ENCODE measurements around the gene TSPAN5. TPM values are rescaled to one million over a fixed set of nuclear protein-coding genes. Genes with fewer than 3 reads are reported as not detected.
"Not testable (repeated sequence)": the region's sequence is repeated elsewhere in the genome, so short reads cannot be mapped to it uniquely, and the experiment has no call there.

TSPAN5 gene
- total and polyA plus RNA-seq, 9 donors = 12.7 to 23.4 (median 14.7) TPM

- no CpG with 5 or more reads among the region's 3 CpGs for WGBS (ENCODE audit: insufficient coverage)
- no peaks in the 10 kb centered on the region for H3K27me3 ChIP-seq (ENCODE audit: control insufficient read depth, insufficient read depth, low read length)
- H3K36me3 ChIP-seq (ENCODE audit: control insufficient read depth, insufficient read depth, low read length) = peaks cover 15% of the 10 kb centered on the region
- H3K27ac ChIP-seq (ENCODE audit: low read length) = no peak overlapping the region
- no peaks in the 10 kb centered on the region for H3K4me1 ChIP-seq (ENCODE audit: control insufficient read depth, insufficient read depth, low read length)
- no peaks in the 10 kb centered on the region for H3K9me3 ChIP-seq (replicated peaks; ENCODE audit: control insufficient read depth, low read depth, low read length)
- no peak overlapping the region for H3K4me3 ChIP-seq (ENCODE audit: low read length)
- no peak for DNase-seq
These were observed 184.0 kb downstream of the TSPAN5 start for GRCh38 chr4:98474408-98474844.

DNA sequence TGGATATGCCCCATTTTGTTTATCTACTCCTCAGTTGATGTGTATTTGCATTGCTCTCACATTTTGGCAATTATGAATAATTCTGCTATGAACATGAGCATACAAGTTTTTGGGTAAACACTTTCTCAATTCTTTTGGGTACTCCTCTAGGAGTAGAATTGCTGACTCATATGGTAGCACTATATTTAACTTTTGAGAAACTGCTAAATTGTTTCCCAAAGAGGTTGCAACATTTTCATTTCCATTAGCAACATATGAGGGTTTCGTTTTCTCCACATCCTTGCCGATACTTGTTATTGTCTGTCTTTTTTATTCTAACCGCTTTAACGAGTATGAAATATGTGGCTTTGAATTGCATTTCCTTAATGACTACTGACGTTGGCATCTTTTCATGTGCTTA lies 185.4 kb downstream of the TSPAN5 start:
- no CpG with 5 or more reads among the region's 5 CpGs for WGBS (ENCODE audit: insufficient coverage)

DNA sequence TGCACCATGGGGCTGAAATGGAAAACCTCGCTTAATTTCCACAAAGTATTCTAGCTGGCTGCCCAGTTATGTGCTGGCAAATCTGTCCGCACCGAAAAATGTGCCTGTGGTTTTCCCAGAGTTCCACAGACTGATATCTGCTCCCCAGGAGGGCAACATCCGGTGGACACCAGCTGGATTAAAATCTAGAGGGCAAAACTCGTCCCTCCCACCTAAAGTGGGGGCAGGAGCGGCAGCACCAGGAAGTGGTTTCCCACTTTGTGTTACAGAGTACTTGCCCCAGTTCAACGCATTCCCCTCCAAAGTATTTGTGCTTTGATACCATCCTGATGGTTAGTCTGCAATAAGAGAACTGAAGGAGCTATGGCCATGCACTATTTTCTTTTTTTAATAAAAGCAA lies 187.6 kb downstream of the TSPAN5 start:
- no peak overlapping the region for H3K4me3 ChIP-seq (ENCODE audit: low read length)
- 90% methylated on average over 4 of the region's 7 CpGs for WGBS (ENCODE audit: insufficient coverage)
- H3K27me3 ChIP-seq (ENCODE audit: control insufficient read depth, insufficient read depth, low read length) = no peaks in the 10 kb centered on the region
- no peak overlapping the region for H3K27ac ChIP-seq (ENCODE audit: low read length)
- H3K36me3 ChIP-seq (ENCODE audit: control insufficient read depth, insufficient read depth, low read length) = peaks cover 5% of the 10 kb centered on the region
- no peaks in the 10 kb centered on the region for H3K9me3 ChIP-seq (replicated peaks; ENCODE audit: control insufficient read depth, low read depth, low read length)
- no peak for DNase-seq
- H3K4me1 ChIP-seq (ENCODE audit: control insufficient read depth, insufficient read depth, low read length) = peaks cover 10% of the 10 kb centered on the region

More for the DNA sequence above, 185.4 kb downstream of the TSPAN5 start:
- no peak for DNase-seq
- no peak overlapping the region for H3K4me3 ChIP-seq (ENCODE audit: low read length)
- H3K27ac ChIP-seq (ENCODE audit: low read length) = no peak overlapping the region
- H3K36me3 ChIP-seq (ENCODE audit: control insufficient read depth, insufficient read depth, low read length) = peaks cover 11% of the 10 kb centered on the region
- no peaks in the 10 kb centered on the region for H3K27me3 ChIP-seq (ENCODE audit: control insufficient read depth, insufficient read depth, low read length)
- no peaks in the 10 kb centered on the region for H3K9me3 ChIP-seq (replicated peaks; ENCODE audit: control insufficient read depth, low read depth, low read length)
- H3K4me1 ChIP-seq (ENCODE audit: control insufficient read depth, insufficient read depth, low read length) = peaks cover 7% of the 10 kb centered on the region

DNA sequence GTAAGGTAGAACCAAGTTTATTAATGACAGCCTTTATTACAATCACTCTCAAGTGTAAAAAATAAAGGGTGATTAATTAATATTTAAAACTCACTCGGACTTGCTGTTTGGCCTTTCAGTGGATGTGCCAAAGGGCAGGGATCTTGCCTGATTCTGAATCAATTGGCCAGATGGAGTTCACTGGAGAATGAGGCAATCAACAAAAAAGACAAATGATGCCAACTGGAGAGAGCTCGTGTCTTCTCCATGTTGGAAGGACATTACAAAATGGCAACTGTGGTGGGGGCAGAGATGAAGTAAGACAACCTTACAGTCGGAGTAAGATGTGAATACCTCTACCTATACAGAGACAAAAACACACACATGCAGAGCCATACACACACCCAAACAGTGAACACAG lies 188.0 kb downstream of the TSPAN5 start:
- 89% methylated on average over 1 of the region's 3 CpGs for WGBS (ENCODE audit: insufficient coverage)
- Histone ChIP-seq H3K9me3 (replicated peaks; ENCODE audit: control insufficient read depth, low read depth, low read length) (no peaks in the 10 kb centered on the region), H3K27ac (ENCODE audit: low read length) (no peak overlapping the region), H3K27me3 (ENCODE audit: control insufficient read depth, insufficient read depth, low read length) (no peaks in the 10 kb centered on the region), H3K36me3 (ENCODE audit: control insufficient read depth, insufficient read depth, low read length) (peaks cover 5% of the 10 kb centered on the region), H3K4me3 (ENCODE audit: low read length) (no peak overlapping the region), H3K4me1 (ENCODE audit: control insufficient read depth, insufficient read depth, low read length) (peaks cover 10% of the 10 kb centered on the region)
- no peak for DNase-seq

DNA sequence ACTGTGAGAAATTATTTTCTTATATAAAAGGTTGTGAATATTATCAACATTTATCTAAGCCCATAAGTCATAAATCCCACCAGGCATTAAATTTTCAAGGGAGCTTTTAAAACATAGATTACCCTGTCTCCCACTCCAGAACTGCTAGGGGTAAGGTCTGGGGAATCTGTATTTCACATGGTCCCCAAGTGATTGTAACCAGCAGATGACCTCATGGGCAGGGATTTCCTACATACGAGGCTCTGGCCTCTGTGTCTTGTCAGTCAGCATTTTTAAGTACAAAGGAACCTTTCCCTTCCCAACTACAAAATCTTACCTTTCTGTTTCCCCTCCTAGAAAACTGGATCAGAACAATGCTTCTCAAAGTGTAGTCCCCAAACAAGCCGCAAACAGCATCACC lies 188.6 kb downstream of the TSPAN5 start:
- H3K27me3 ChIP-seq (ENCODE audit: control insufficient read depth, insufficient read depth, low read length) = no peaks in the 10 kb centered on the region
- no peaks in the 10 kb centered on the region for H3K9me3 ChIP-seq (replicated peaks; ENCODE audit: control insufficient read depth, low read depth, low read length)
- H3K4me1 ChIP-seq (ENCODE audit: control insufficient read depth, insufficient read depth, low read length) = peaks cover 10% of the 10 kb centered on the region
- H3K4me3 ChIP-seq (ENCODE audit: low read length) = no peak overlapping the region
- H3K27ac ChIP-seq (ENCODE audit: low read length) = no peak overlapping the region
- H3K36me3 ChIP-seq (ENCODE audit: control insufficient read depth, insufficient read depth, low read length) = peaks cover 5% of the 10 kb centered on the region
- WGBS (ENCODE audit: insufficient coverage) = 56% methylated on average over 2 of the region's 2 CpGs
- DNase-seq = peak; percentile 27

GRCh38 chr4:98468709-98469108 lies 189.7 kb downstream of the TSPAN5 start:
- Histone ChIP-seq H3K9me3 (replicated peaks; ENCODE audit: control insufficient read depth, low read depth, low read length) (no peaks in the 10 kb centered on the region), H3K27me3 (ENCODE audit: control insufficient read depth, insufficient read depth, low read length) (no peaks in the 10 kb centered on the region), H3K4me3 (ENCODE audit: low read length) (no peak overlapping the region), H3K4me1 (ENCODE audit: control insufficient read depth, insufficient read depth, low read length) (peaks cover 10% of the 10 kb centered on the region), H3K36me3 (ENCODE audit: control insufficient read depth, insufficient read depth, low read length) (peaks cover 5% of the 10 kb centered on the region), H3K27ac (ENCODE audit: low read length) (peak overlapping the region; percentile 59)
- DNase-seq = peak; percentile 75
- WGBS (ENCODE audit: insufficient coverage) = 10% methylated on average over 2 of the region's 6 CpGs

DNA sequence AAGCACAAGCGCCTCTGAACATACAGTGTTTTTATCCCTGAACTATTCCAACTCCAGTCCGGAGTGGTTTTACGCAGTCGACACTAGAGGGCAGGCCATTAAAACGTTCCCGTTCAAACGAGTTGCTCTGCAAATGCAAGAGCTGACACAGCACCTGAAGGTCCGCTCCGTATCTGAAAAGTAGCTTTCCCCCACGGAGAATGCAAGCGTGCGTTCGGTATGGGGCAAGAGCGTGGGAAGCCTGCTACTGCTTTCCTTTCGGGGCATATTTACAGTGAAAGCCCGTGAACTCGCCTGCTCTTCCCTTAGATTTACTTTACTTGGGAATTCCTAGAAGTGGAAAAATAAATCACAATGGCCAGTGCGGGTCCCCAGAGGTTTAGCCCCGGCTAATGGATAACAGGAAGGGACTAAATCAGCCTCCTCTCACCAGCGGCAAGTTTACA lies 190.8 kb downstream of the TSPAN5 start:
- DNase-seq = peak; percentile 95

DNA sequence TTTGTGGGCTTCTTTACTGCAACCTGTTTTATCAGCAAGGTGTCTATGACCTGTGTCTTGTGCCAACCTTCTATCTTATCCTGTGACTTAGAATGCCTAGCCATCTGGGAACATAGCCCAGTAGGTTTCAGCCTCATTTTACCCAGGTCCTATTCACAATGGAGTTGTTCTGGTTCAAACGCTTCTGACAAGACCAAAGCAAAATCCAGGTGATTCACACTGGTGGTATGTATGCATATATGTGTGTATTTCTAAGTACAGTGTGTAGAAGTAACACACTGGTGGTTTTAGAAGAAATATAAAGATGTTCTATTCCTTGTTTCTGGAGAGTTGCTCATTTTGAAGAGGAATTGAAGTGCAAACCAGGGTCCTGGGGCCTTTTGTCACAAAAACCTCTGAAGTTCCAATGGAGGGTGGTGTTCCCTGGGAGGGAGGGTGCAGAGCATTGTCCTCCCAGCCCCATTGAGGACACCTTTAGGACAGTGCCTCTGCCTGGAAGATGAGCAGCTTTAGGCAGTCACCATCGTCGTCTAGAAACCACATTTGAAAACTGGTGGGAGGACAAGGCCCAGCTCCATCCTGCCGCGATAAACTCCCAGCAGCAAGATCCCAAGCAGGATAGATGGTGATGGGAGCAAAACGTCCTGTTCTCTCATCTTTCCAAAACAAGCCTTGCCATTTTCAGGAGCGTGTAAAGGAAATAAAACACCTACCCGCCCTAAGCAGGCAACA lies 191.4 kb downstream of the TSPAN5 start:
- no peak for DNase-seq
- WGBS (ENCODE audit: insufficient coverage) = 35% methylated on average over 5 of the region's 8 CpGs
- no peak overlapping the region for H3K4me3 ChIP-seq (ENCODE audit: low read length)

More for the DNA sequence above, 190.8 kb downstream of the TSPAN5 start:
- Histone ChIP-seq H3K27ac (ENCODE audit: low read length) (peak overlapping the region; percentile 62), H3K9me3 (replicated peaks; ENCODE audit: control insufficient read depth, low read depth, low read length) (no peaks in the 10 kb centered on the region), H3K27me3 (ENCODE audit: control insufficient read depth, insufficient read depth, low read length) (no peaks in the 10 kb centered on the region), H3K4me1 (ENCODE audit: control insufficient read depth, insufficient read depth, low read length) (peaks cover 10% of the 10 kb centered on the region), H3K4me3 (ENCODE audit: low read length) (peak overlapping the region; percentile 49), H3K36me3 (ENCODE audit: control insufficient read depth, insufficient read depth, low read length) (peaks cover 5% of the 10 kb centered on the region)
- WGBS (ENCODE audit: insufficient coverage) = 5% methylated on average over 12 of the region's 20 CpGs

GRCh38 chr4:98462487-98462886 lies 195.9 kb downstream of the TSPAN5 start:
- Histone ChIP-seq H3K36me3 (ENCODE audit: control insufficient read depth, insufficient read depth, low read length) (no peaks in the 10 kb centered on the region), H3K4me1 (ENCODE audit: control insufficient read depth, insufficient read depth, low read length) (no peaks in the 10 kb centered on the region)

More for the DNA sequence above, 191.4 kb downstream of the TSPAN5 start:
- H3K36me3 ChIP-seq (ENCODE audit: control insufficient read depth, insufficient read depth, low read length) = peaks cover 2% of the 10 kb centered on the region
- no peaks in the 10 kb centered on the region for H3K27me3 ChIP-seq (ENCODE audit: control insufficient read depth, insufficient read depth, low read length)
- H3K4me1 ChIP-seq (ENCODE audit: control insufficient read depth, insufficient read depth, low read length) = peaks cover 10% of the 10 kb centered on the region
- no peaks in the 10 kb centered on the region for H3K9me3 ChIP-seq (replicated peaks; ENCODE audit: control insufficient read depth, low read depth, low read length)
- H3K27ac ChIP-seq (ENCODE audit: low read length) = no peak overlapping the region

DNA sequence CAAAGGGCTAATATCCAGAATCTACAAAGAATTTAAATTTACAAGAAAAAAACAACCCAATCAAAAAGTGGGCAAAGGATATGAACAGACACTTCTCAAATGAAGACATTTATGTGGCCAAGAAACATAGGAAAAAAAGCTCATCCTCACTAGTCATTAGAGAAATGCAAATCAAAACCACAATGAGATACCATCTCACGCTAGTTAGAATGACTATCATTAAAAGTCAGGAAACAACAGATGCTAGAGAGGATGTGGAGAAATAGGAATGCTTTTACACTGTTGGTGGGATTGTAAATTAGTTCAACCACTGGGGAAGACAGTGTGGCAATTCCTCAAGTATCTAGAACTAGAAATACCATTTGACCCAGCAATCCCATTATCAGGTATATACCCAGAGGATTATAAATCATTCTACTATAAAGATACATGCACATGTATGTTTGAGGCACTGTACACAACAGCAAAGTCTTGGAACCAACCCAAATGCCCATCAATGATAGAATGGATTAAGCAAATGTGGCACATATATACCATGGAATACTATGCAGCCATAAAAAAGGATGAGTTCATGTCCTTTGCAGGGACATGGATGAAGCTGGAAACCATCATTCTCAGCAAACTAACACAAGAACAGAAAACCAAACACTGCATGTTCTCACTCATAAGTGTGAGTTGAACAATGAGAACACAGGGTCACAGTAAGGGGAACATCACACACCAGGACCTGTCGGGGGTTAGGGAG lies 197.1 kb downstream of the TSPAN5 start:
- not testable (repeated sequence) for H3K4me1 ChIP-seq (ENCODE audit: control insufficient read depth, insufficient read depth, low read length); H3K27ac ChIP-seq (ENCODE audit: low read length); H3K36me3 ChIP-seq (ENCODE audit: control insufficient read depth, insufficient read depth, low read length); H3K9me3 ChIP-seq (replicated peaks; ENCODE audit: control insufficient read depth, low read depth, low read length); H3K27me3 ChIP-seq (ENCODE audit: control insufficient read depth, insufficient read depth, low read length); DNase-seq; H3K4me3 ChIP-seq (ENCODE audit: low read length)
- 83% methylated on average over 1 of the region's 2 CpGs for WGBS (ENCODE audit: insufficient coverage)

More at GRCh38 chr4:98462487-98462886, 195.9 kb downstream of the TSPAN5 start:
- DNase-seq = no peak
- no peaks in the 10 kb centered on the region for H3K9me3 ChIP-seq (replicated peaks; ENCODE audit: control insufficient read depth, low read depth, low read length)
- no peak overlapping the region for H3K4me3 ChIP-seq (ENCODE audit: low read length)
- H3K27ac ChIP-seq (ENCODE audit: low read length) = no peak overlapping the region
- no peaks in the 10 kb centered on the region for H3K27me3 ChIP-seq (ENCODE audit: control insufficient read depth, insufficient read depth, low read length)
